ENCODE results near the gene CNRIP1. TPM values are rescaled to one million over a fixed set of nuclear protein-coding genes. Genes with fewer than 3 reads are reported as not detected.
"Not testable (repeated sequence)": the region's sequence is repeated elsewhere in the genome, so short reads cannot be mapped to it uniquely, and the experiment has no call there.

Gene CNRIP1, protein sequence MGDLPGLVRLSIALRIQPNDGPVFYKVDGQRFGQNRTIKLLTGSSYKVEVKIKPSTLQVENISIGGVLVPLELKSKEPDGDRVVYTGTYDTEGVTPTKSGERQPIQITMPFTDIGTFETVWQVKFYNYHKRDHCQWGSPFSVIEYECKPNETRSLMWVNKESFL
- polyA plus RNA-seq (2013, experiment 1 of 2; ENCODE audit: insufficient read length) = 28.5 TPM
- polyA plus RNA-seq (2013, experiment 2 of 2; ENCODE audit: insufficient read length) = 28.4 TPM

DNA sequence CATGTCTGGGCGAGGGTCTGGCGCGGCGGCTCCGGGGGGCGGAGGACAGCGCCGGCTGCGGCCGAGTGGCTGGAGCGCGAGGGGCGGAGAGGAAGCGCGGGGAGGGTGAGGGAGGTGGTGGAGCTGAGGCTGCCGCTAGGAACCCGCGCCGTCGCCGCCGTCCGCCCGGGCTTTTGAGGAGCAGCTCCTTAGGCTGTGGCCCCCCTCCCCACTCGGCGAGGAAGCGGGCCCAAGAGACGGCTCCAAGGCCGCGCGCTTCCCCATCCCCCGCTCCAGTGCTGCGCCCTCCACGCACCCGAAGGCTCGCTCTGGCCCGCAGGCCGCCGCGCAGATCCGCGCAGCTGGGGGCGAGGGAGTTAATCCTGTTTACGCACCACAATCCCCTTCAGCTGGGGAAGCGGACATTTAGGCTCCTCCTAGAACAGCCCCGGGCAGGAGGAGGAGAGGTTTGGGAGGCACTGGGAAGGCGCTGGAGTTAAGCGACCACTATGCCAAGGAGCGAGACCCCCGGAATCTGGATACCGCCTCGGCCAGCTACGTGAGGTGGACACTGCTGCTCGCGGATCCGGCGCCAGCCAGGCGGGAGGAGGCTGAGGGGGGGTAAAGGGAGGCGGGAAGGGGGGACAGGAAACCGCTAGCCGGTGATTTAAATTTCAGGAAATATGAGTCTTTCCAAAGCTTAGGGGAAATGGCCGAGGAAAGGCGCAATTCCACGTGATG is at the start of gene CNRIP1:
CNRIP1 (minus strand) TSS at position 552 of the 720 bp plus-strand sequence; CDS start at position 3, 549 bp downstream.
- DNase-seq = peak; percentile 76

DNA sequence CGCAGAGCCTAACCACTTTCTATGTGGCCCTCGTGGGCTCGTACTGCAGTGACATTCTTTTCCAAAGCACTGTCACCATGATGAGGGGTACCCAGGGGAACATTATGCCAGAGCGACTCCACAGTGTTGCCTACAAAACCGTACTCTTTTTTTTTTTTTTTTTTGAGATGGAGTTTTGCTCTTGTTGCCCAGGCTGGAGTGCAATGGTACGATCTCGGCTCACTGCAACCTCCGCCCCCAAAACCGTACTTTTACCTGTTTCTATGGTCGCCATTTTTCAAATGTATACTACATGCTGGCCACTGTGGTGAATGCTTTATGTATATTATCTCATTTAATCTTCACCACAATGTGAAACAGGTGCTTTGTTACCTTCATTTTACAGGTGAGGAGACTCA is 49.6 kb upstream of the CNRIP1 start:
- no peak for DNase-seq

DNA sequence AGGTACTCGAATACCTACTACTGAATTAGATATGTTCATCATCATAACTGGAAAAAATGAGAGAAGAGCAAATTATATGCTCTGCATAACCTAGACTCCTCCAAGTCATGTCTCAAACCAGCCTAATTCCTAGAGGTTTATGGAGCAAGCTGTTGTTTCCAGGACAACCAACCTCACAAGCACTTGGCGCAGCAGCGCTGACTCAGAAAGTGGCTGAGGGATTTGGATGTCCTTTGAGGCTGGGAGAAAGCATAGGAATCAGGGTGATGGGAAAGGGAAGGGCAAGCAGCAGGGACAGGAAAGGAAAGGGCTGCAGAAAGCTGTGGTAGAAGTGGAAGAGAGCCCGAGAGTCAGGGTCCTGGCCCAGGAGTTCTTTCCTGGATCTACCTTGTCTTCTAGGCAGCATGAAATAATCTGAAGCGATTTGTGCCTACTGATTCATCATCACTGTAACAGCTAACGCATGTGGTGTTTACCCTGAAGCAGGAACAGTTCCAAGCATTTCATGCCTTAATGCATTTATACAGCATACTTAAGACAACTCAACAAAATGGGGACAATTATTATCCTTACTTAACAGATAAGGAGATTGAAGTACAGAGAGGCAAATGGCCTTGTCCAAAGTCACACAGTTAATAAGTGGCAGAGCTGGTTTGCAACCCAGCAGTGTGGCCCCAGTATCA is 49.0 kb upstream of the CNRIP1 start:
- peak; percentile 34 for DNase-seq

DNA sequence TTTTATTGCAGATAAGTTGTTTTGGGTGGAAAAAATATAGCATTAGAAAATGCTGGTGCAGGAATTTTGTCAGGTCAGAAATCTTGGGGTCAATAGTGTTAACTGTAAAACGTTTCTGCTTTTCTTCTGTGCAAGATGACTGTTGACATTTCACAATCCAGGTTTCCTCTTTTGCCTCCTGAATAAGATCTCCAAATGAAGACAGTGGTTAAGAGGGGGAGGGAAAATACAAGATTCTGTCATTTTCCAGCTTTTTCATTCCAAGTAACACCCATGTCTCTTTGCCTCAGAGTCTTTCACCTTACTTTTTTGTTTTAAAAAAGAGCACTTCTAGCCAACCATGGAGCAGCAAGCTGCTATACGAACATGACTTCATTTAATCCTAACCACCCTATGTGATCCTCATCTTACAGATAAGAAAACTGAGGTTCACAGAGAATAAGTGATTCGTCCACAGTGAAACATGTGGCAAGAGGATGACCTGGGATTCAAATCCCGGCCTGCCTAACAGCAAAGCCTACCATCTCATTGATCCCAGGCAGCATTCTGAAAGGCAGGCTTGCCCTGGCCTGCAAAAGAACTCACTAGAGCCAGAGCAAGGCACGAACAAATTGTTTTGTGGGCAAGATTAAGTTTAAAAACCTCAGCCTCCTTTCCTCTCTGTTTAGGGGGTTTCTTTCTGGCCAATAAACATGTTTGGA is 48.4 kb upstream of the CNRIP1 start:
- no peak for DNase-seq

DNA sequence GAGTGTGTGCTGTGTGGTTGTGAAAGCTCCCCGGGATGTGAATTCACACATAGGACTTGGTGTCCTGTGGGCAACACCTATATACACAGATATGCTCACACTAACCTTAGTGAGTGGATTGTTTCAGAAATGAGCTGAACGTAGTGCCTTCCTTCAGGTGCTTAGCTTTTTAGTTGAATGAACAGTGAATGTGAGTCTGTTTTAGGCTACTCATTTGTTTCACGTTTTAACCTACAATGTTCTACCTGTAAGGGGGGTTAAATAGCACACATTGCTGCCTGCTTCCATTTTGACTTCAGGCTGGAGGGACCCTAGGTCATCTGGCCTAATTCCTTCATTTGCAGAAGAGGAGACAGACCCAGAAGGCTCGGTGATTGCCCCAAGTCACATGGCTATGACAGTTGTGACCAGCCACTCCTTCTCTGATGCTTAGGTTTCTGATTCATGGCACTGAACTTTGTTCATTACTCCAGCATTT is 46.4 kb upstream of the CNRIP1 start:
- no peak for DNase-seq

DNA sequence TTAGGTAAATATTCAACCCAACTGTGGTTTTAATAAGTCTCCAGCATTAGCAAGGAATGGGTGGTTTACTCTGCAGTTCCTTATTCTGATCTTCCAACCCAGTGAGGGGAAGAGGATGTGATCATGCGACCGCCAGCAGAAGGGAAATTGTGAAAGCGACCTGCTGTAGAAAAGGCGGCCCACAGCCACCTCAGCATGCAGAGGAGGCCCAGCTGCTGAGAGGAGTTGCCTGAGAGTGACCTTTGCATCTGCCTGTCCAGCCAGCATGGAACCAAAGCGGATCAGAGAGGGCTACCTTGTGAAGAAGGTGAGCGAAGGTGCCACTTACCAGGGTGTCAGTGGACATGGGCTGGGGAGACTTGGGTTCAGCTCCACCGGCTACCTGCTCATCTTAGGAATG is 45.3 kb upstream of the CNRIP1 start, which contains the start of gene PLEK:
PLEK (plus strand) TSS at position 196 of the 400 bp plus-strand sequence; CDS start at position 266, 70 bp downstream.
- no peak for DNase-seq

DNA sequence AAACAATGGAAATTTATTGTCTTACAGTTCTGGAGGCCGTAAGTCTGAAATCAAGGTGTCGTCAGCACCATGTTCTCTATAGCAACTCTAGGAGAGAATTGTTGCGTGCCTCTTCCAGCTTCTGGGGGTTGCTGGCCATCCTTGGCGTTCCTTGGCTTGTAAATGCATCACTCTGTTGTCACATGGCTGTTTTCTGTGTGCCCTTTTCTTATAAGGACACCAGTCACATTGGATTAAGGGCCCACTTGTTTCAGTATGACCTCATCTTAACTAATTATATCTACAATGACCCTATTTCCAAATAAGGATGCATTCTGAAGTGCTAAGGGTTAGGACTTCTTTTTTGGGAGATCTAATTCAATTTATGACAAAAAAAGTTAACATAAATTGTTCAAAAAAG is 44.0 kb upstream of the CNRIP1 start:
- no peak for DNase-seq

DNA sequence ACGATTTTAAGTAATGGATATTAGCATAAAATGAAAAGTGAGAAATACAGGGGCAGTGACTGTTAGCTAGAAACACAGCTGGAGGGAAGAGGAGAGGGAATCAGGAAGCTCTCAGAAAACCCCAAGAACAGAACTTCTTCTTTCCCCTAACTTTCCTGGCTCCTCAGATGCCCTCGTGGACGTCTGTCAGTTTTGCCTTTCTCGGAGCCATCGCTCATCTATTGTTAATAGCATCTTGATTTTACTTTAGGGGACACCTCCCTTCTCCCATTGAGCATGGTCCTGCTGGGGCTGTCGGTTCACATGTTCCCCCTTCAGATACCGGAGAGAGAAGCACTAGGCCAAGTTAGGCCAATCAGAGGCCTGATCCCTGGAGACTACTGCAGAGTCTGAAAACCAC is 43.0 kb upstream of the CNRIP1 start:
- DNase-seq = no peak

DNA sequence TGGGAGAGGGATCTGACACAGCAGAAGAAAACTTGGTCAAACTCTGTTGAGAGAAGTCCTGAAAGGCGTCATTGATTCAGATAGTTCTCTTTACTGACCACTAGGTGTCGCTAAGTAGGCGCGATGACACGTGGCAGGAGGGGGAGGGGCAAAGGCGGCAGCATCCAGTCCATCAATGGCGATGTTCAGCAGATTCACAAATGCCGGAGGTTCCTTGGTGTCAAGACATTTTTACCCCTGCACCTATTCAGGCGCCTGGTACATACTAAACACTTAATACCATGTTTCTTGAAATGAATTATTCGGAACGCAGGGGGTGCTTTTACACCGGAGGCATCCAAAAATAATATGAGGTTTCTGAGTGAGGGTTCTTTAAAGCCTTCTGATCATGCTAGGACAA is 42.3 kb upstream of the CNRIP1 start:
- DNase-seq = peak; percentile 47

DNA sequence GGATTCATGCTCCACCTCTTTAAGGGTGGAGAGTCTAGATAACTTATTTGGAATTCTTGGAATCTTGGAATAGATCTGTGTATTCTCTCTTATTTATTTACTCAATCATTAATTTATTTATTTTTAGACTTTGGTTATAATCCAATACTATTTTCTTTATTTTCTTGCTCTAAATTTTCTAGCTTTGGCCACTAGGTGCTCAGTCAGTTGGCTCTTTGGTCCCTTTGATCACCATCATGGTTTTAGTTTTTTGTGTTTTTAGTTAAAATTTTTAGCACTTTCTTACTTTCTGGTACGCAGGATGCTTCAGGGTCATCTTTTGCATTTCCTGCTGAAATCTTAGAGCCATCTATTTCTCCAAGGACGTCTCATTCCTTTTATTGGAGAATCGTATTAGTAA is 40.1 kb upstream of the CNRIP1 start:
- DNase-seq = no peak

DNA sequence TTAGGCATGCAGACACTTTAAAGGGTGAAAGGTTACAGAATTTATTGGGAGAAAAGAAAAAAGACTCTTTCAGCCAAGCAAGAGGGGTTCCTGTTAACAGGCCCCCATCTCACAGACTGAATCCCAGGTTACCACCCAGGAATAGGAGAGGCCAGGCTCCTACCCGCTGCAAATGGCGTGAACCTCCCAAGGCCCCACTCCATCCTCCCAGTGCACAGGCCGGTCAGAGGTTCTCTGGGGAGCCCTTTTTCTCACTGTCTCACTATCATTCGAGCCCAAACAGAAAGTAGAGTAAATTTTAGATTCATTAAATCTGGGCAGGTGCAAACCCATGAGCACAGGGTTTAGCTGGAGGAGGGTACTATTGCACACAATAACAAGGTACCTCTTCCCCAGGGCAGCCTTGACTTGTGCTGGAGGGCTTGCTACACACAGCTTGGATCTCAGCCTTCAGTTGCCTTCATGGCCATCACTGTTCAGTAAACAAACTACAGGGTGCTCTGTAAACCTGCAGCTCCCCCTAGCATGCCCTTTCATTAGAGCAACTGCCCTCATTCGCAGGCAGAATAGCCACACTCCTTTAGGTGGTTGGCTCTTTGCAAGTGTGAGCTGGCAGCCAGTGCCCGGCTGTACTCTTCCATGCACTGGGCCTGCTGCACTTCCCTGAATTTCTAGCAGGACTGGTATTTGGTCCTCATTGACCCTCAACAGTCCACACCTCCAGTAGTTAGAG is 38.0 kb upstream of the CNRIP1 start:
- DNase-seq = peak; percentile 36

DNA sequence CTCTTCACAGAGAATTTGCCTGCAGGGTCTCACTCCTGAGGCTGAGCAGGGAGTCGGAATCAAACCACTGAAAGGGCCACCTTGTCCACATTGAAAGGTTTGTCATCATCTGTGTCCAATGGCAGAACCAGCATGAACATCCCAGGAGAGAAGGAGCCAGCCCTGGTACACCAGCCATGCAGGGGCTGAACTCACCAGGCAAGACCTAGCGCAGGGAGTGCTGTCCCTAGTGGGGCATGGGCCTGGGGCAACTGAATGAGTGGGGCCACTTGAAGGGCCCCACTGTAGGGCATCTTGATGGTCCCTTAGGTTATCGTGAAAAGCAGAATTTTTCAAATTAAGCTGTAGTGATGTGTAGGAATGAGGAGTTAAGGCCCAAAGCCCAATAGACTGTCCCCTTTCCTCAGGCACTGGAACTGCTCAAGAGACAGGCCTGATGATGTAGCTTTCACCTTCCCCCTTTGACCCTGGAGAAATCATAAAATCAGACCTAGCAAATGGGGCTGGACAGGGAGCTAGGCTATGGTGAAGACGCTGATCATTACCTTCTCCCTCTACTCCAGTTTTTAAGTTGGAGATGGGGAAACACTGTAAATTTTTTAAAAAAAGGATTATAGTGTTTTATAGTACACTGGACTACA is 37.0 kb upstream of the CNRIP1 start:
- DNase-seq = no peak

DNA sequence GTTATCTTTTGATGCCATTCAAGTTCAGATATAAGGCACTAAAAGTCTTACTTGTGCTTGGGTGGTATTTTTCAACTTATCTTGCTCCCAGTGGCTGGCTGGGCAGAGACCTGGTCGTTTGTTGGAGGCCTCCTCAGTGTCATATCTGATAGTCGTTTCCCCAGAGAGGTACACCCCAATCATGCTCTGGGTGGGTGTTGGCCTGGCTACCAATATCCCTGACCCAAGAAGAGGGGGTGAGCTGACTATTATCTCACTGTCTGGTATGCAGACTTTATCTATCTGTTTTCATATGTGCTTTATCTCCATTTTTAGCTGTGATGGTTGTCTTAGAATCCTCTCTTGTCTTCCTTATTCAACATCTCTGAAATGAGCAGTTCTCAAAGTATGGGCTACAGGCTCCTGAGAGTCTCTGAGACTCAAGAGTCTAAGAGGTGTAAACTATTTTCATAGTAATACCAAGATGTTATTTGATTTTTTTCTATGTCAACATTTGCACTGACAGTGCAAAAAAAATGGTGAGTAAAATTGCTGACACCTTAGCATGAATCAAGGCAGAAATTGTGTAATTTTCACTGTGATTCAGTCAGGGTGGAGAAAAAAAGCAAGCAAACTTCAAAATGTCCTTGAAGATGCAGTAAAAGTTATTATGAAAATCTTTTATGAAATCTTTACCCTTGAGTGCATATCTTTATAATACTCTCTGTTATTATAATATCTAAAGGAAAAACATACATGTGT is 33.1 kb upstream of the CNRIP1 start:
- DNase-seq = peak; percentile 14

DNA sequence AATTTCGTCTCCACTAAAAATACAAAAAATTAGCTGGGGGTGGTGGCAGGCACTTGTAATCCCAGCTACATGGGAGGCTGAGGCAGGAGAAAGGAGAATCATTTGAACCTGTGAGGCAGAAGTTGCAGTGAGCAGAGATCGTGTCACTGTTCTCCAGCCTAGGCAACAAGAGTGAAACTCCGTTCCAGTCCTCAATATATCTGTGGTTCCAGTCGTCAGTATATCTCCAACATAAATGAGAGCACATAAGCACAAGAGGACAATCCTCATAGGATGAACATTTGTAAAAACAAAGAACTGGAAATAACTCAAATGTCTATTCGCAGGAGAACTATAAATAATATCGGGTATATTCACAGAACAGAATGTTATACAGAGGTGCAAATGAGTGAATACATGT is 32.2 kb upstream of the CNRIP1 start:
- DNase-seq = no peak

DNA sequence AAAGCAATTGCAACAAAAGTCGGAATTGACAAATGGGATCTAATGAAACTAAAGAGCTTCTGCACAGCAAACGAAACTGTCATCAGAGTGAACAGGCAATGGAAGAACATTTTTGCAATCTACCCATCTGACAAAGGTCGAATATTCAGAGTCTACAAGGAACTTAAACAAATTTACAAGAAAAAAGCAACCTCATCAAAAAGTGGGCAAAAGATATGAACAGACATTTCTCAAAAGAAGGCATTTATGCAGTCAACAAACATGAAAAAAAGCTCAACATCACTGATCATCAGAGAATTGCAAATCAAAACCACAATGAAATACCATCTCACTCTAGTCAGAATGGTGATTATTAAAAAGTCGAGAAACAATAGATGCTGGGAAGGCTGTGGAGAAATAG is 29.3 kb upstream of the CNRIP1 start:
- not testable (repeated sequence) for DNase-seq

DNA sequence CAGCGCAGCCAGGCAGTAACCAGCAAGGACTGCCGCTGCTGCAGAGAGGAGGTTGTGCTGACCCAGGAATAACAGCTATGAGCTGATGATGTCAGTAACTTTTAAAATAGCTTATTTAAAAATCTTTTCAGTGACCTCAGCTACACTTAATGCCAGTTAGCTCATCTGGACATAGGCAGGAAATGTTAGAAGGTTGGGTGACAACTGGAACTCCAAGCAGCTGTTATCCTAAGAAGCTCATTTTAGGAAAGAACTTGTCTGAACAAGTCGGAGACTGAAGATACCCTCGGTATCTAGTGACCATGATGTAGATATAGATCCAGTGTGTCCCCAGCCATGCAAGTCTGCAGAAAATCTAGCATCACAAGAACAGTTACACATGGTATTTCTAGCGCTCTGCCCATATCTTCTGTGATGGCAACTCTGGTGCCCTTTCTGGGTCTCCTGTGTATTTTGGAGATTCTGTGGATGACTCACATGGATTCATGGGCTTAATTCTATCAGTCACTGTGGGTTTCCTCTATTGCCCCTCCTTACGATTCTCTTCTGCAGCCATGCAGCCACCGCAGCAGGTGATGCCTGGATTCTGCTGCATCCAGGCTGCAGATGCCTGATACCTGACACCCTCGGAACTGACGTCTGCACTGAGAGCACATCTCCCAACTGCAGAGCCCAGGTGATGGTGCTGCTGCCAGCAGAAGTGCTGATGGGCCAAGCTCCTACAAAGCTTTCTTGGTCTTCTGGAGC is 25.6 kb upstream of the CNRIP1 start:
- no peak for DNase-seq

DNA sequence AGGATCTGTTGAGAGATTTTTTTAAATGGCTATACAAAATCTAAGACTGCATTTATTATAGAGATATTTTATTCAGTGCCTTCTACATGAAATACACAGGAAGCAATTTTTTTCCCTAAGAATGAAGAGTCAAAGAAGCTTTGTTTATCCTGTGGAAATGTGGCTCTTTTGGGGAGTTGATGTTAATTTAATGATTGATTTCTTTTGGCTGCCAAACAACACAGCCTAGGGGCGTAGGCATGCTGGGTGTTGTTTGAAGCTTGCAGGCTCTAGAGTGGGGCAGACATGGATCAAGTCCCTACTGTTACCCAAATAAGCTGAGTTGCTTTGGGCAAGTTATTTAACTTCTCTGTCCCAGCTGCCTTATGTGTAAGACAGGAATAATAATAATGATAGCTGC is 24.3 kb upstream of the CNRIP1 start:
- DNase-seq = no peak

DNA sequence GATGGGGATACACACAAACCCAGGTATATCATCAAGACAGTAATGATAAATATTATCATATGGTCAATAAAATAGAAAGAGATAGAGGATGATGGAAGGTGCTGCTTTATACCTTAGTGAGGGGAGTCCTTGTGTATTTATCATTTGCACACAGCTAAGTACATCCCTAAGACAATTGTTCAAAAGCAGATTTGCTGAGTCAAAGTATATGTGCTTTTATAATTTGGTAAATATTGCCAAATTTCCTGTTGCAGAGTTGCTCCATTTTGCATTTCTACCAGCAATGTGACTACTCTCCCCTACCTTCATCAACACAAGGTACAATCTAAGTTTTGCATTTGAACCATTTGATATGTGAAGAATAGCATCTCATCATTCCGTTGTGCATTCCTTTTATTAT is 22.7 kb upstream of the CNRIP1 start:
- DNase-seq = no peak

DNA sequence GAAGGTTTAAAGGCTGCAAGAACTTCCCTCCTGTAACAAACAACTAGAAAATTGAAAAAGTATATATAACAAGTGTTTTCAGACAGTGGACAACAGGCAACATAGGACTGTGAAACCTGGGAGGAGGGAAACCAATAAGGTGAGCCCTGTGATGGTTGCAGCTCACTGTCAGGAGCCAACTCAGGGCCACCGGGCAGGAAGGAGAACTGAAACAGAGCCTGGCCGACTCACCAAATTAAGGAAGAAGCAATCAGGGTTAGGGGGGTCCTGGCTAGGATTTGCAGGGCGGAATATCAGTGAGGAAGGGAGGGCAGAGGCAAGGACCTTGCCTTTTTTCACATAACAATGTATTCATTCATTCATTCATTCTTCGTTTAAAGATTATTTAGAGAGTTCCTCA is 21.8 kb upstream of the CNRIP1 start:
- DNase-seq = no peak

DNA sequence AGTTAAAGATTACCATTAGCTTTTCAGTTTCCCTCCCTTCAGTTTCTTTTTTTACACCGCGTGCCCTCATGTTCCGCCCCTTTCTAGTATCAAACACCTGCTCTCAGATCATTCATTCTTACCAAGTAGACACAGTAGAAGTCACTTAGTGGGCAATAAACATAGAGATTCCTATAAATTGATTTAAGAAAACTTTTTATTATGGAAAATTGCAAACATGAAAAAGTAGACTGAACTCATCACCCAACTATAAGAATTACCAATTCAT is 21.2 kb upstream of the CNRIP1 start:
- DNase-seq = no peak
